ENCODE data around the gene DCST1.

The DCST1 gene

GRCh38 chr1:155051342-155051776, 17.7 kb downstream of the DCST1 start:
- H3K4me3 ChIP-seq (ENCODE audit: low read depth, low read length) = peak overlapping the region; percentile 43

DNA sequence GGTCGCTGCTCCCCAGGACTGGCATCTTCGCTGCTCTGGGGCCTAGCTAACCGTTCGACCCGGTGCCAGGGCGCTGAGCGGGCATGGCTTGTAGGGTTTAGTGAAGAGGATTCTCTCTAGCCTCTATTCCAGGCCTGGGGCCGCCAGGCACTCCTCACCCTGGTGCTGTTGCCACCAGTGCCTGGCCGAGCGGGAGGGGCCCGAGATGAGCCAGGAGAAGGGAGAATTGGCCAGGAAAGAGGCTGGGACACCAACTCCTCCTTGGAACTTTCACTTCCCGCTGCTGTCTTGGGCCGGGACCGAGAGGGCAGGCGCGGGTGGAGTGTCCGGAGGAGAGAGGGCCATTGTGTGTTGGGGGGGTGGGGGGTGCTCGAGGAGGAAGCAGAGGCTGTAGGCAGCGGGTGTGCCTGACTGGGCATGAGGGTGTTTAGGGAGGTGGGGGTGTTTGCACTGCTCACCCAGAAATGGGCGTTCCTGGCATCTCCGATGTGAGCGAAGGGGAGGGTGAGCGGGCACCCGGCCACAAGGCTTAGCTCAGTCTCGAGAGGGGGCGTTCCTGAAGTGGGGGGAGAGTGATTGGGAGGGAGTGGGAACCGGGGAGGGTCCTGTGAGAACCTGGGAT, 18.3 kb downstream of the DCST1 start:
- H3K4me3 ChIP-seq (ENCODE audit: low read depth, low read length) = peak overlapping the region; percentile 43

GRCh38 chr1:155052439-155053395, 19.1 kb downstream of the DCST1 start:
- no peak overlapping the region for H3K4me3 ChIP-seq (ENCODE audit: low read depth, low read length)

GRCh38 chr1:155053531-155054105, 20.0 kb downstream of the DCST1 start:
- no peak overlapping the region for H3K4me3 ChIP-seq (ENCODE audit: low read depth, low read length)

DNA sequence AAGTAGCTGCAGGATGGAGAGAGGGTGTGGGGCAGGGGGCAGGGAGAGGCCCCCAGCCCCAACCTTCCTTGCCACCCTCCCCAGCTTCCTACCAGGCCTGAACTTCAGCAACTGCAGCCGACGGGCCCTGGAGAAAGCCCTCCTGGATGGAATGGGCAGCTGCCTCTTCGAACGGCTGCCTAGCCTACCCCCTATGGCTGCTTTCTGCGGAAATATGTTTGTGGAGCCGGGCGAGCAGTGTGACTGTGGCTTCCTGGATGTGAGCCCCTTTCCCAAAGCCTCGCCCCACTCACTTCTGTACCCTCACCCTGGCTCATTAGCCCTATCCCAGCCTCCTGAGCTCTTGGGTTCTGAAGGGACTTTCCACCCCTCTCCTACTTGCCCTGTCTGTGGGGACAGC, 23.5 kb downstream of the DCST1 start:
- no peak overlapping the region for H3K4me3 ChIP-seq (ENCODE audit: low read depth, low read length)

- H3K4me3 ChIP-seq (ENCODE audit: low read depth, low read length) = no peak overlapping the region
Observed at GRCh38 chr1:155057788-155058211, 24.2 kb downstream of the DCST1 start.

GRCh38 chr1:155060736-155061135, 27.1 kb downstream of the DCST1 start:
- no peak overlapping the region for H3K4me3 ChIP-seq (ENCODE audit: low read depth, low read length)

DNA sequence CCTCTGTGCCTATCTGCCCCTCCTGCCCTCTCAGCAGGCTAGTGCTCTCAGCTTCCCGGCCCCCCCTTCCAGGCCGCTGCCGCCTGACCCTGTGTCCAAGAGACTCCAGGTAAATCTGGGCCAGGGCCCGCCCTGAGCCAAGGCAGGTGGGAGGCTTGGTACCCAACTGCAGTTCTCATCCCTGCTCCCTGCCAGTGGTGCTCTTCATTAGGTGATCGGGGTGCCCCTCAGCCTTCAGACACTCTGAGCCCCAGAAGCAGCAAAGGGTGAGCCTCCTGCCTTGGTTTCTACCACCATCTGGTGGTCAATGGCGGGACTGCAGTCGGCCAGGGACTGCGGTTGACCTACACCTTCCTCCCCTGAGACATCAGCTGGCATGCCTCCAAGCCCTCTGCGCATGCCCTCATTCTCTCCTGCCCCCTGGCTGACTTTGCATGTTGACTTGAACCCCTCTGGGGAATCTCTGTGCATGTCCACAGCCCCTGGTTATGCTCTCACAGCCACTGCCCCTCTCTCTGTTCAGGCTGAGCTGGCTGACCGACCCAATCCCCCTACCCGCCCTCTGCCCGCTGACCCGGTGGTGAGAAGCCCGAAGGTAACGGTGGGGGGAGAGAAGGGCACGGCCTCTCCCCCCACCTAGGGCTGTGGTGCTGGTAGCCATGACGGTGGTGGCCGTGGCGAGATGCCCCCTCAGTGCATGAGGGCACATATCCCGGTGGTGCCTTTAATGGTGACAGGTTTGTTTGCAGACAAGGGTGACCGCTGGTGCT, 27.9 kb downstream of the DCST1 start:
- H3K4me3 ChIP-seq (ENCODE audit: low read depth, low read length) = no peak overlapping the region

DNA sequence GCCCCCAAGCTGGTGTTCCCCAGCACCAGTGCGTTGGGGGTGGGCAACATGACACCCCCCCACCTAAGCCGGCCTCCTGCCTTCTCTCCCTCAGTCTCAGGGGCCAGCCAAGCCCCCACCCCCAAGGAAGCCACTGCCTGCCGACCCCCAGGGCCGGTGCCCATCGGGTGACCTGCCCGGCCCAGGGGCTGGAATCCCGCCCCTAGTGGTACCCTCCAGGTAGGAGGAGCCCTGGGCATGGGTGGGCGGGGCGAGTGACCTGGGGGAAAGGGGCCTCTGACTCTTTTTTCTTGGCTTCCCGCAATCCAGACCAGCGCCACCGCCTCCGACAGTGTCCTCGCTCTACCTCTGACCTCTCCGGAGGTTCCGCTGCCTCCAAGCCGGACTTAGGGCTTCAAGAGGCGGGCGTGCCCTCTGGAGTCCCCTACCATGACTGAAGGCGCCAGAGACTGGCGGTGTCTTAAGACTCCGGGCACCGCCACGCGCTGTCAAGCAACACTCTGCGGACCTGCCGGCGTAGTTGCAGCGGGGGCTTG, 28.6 kb downstream of the DCST1 start:
- no peak overlapping the region for H3K4me3 ChIP-seq (ENCODE audit: low read depth, low read length)

GRCh38 chr1:155062702-155063411, 29.2 kb downstream of the DCST1 start:
- H3K4me3 ChIP-seq (ENCODE audit: low read depth, low read length) = peak overlapping the region; percentile 78

DNA sequence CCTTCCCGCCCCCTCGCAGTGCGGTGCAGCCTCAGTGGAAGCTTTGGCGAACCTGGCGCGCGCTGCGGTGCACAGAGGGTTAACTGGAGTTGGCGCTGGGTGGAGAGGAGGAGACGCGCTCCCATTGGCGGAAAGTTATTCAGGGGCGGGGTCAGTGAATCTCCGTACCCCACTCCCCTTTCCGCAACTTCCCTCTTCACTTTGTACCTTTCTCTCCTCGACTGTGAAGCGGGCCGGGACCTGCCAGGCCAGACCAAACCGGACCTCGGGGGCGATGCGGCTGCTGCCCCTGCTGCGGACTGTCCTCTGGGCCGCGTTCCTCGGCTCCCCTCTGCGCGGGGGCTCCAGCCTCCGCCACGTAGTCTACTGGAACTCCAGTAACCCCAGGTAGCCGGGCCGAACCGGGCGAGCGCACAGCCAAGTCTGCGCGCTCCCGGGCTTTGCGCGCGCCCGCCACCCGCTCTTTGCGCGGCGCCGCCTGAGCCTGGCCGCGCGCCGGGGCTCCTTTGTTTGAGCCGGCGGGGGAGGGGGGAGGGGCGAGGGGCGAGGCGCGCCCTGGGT, 30.0 kb downstream of the DCST1 start, which contains the start of gene EFNA4:
Gene EFNA4, plus strand, starts transcription at position 191 of the 561 bp plus-strand sequence. Its CDS starts 84 bp downstream, at position 275.
- H3K4me3 ChIP-seq (ENCODE audit: low read depth, low read length) = peak within 1 kb of the TSS; percentile 78

DNA sequence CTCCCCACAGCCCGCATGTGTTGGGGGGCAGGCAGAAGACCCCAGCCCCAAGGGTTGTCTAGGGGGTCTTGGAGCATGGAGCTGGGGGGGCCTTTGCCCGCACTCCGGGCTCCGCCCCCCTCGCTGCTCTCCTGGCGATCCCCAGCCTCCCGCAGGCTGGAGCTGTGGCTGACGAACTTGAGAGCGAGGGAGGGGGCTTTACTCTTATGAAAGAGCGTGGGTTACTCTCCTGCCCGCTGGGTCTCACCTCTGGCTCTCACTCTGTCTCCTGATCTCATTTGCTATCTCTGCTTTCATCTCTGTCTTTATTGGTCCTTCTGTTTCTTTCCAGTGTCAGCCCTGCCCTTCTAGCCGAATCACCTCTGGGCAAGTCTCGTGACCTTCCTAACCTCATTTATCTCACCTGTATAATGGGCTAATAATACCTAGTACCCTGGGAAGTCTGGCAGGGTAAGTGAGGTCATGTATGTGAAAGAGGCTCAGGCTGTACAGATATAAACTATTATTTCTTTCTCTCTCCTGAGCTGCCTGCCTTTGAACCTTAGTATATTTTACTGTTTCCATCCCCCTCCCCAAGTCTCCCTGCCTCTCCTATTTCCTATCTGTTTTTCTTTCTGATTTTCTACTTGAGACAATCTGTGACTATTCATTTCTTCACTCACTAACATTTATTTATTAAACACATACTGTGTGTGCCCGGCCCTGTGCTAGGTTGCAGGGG, 30.6 kb downstream of the DCST1 start:
- H3K4me3 ChIP-seq (ENCODE audit: low read depth, low read length) = peak overlapping the region; percentile 78

GRCh38 chr1:155064832-155065429, 31.3 kb downstream of the DCST1 start:
- H3K4me3 ChIP-seq (ENCODE audit: low read depth, low read length) = no peak overlapping the region

DNA sequence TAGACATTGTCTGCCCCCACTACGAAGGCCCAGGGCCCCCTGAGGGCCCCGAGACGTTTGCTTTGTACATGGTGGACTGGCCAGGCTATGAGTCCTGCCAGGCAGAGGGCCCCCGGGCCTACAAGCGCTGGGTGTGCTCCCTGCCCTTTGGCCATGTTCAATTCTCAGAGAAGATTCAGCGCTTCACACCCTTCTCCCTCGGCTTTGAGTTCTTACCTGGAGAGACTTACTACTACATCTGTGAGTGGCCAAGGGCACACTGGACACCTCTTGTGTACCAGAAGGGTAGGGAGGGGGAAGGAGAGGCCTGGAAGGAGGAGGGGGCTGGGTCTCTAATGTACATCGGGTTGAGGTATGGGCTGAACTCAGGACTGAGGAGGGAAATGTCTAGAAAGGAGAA, 33.2 kb downstream of the DCST1 start:
- H3K4me3 ChIP-seq (ENCODE audit: low read depth, low read length) = no peak overlapping the region

- no peak overlapping the region for H3K4me3 ChIP-seq (ENCODE audit: low read depth, low read length)
Observed at GRCh38 chr1:155068599-155068998, 35.0 kb downstream of the DCST1 start.

DNA sequence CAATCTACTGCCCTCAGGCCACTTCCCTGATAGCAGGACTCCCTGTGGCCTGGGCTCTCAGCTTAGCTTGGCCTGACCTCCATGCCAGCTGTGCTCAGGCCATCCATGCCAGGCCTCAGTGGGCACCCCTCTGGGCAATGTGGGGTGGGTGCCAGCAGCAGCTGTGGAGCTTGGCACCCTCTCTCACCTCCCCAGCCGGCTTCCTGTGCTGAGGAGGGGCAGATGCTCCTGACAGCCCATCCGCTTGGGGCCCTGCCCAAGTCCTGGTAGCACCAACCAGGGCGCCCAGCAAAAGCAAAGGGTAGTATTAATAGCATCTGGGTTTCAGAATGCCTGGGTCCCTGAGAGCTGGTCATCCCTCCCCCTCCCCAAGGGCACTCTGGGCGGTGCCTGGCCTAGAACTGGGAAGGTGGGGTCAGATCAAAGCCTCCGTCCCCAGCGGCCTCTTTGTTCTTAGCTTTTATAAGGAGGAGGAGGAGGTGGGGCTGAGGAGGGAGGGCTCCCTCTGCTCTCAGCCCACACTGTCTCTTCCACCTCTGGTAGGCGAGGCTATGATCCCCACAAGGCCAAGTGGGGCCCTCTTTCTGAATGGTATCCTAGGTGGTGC, 36.0 kb downstream of the DCST1 start:
- H3K4me3 ChIP-seq (ENCODE audit: low read depth, low read length) = no peak overlapping the region

DNA sequence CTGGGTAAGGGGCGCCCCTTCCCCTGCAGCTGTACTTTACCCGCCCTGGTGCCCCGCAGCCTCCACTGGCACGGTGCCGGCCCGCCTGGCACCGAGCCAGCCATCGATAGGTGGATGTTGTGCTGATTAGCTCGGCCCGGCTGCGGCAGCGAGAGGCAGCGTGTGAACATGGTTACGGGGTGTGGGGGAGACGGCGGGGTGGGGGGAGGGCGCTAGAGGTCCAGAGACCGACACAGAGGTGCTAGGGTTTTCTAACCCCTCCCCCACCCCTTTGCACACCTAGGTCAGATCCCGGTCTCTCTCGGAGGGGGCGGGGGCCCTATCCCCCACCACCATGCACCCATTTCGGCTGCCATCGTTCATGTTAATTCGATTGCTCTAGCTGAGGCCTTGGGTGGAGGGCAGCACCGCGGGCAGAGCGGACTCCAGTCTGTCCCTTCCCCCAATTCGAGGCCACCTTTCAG, 36.6 kb downstream of the DCST1 start:
- peak overlapping the region; percentile 48 for H3K4me3 ChIP-seq (ENCODE audit: low read depth, low read length)

All from iPS-11a (cell line).